IMR-90 (cell line): ENCODE results near the gene ZBTB46. TPM values are rescaled to one million over a fixed set of nuclear protein-coding genes. Genes with fewer than 3 reads are reported as not detected.
"Not testable (repeated sequence)": the region's sequence is repeated elsewhere in the genome, so short reads cannot be mapped to it uniquely, and the experiment has no call there.

Experiments used
- ATAC-seq: fragments of 200-7000 bp; cut with Tn5 transposase; 2 replicates; pipeline ENCODE4 v1.9.1; 2020; ENCODE audit warnings: low read depth, mild to moderate bottlenecking, moderate library complexity
- BruUV-seq: library from RNA; stranded (reverse); fragments of 400-500 nt; replicated peaks from 2 replicates; lab custom pipeline; 2021; lab: Mats Ljungman, UMichigan
- CTCF ChIA-PET: fragments of 300-600 bp; formaldehyde crosslinking; extraction: SDS; loops from one replicate; lab custom pipeline; 2021; ENCODE audit warnings: antibody characterized with exemption; lab: Yijun Ruan, JAX
- POLR2A ChIA-PET: fragments of 300-600 bp; sonication (Branson Sonifier 250); formaldehyde crosslinking; loops from one replicate; lab custom pipeline; 2022; ENCODE audit warnings: antibody characterized with exemption; ENCODE audit not compliant: unreplicated experiment; lab: Charles Lee
- DNase-seq: peaks from one replicate; pipeline ENCODE4 v3.0.0; 2013
- H2AFZ ChIP-seq: replicated peaks from 2 replicates; pipeline ENCODE3; 2013; ENCODE audit warnings: low read length, mild to moderate bottlenecking; ENCODE audit not compliant: poor library complexity
- H2AK5ac ChIP-seq: 2 replicates; pipeline ENCODE4 v1.6.1; 2013; ENCODE audit warnings: low read depth, low read length, inconsistent platforms
- H2AK9ac ChIP-seq: replicated peaks from 2 replicates; pipeline ENCODE3; 2013; ENCODE audit warnings: mild to moderate bottlenecking, low read depth, low read length, moderate library complexity; ENCODE audit not compliant: poor library complexity
- H2BK120ac ChIP-seq: 2 replicates; pipeline ENCODE4 v1.6.1; 2013; ENCODE audit warnings: low read depth, low read length, inconsistent platforms
- H2BK15ac ChIP-seq: 3 replicates; pipeline ENCODE4 v1.6.1; 2013; ENCODE audit warnings: low read depth, low read length, inconsistent platforms
- H2BK20ac ChIP-seq: 2 replicates; pipeline ENCODE4 v1.6.1; 2013; ENCODE audit warnings: low read depth, mild to moderate bottlenecking, inconsistent platforms, low read length, moderate library complexity
- H2BK5ac ChIP-seq: 2 replicates; pipeline ENCODE4 v1.6.1; 2013; ENCODE audit warnings: mild to moderate bottlenecking, low read depth, low read length, inconsistent platforms; ENCODE audit not compliant: poor library complexity, severe bottlenecking
- H3K14ac ChIP-seq: replicated peaks from 2 replicates; pipeline ENCODE4 v1.6.1; 2013; ENCODE audit warnings: low read depth, low read length, inconsistent platforms
- H3K18ac ChIP-seq: 2 replicates; pipeline ENCODE4 v1.6.1; 2013; ENCODE audit warnings: low read depth, low read length, control low read depth
- H3K23ac ChIP-seq: 2 replicates; pipeline ENCODE4 v1.6.1; 2013; ENCODE audit warnings: low read depth, low read length, inconsistent platforms
- H3K27ac ChIP-seq: 2 replicates; pipeline ENCODE4 v1.5.1; 2013; ENCODE audit warnings: mild to moderate bottlenecking, control low read depth, low read length; ENCODE audit not compliant: insufficient read depth
- H3K27me3 ChIP-seq: 2 replicates; pipeline ENCODE4 v1.6.1; 2013; ENCODE audit warnings: low read length; ENCODE audit not compliant: control insufficient read depth, insufficient read depth
- H3K36me3 ChIP-seq: 2 replicates; pipeline ENCODE4 v1.6.1; 2013; ENCODE audit warnings: low read length, mixed read lengths; ENCODE audit not compliant: control insufficient read depth, insufficient read depth
- H3K4ac ChIP-seq: 2 replicates; pipeline ENCODE4 v1.6.1; 2013; ENCODE audit warnings: low read depth, low read length, inconsistent platforms
- H3K4me1 ChIP-seq: 2 replicates; pipeline ENCODE4 v1.6.1; 2013; ENCODE audit warnings: low read length, mixed read lengths; ENCODE audit not compliant: control insufficient read depth, insufficient read depth
- H3K4me2 ChIP-seq: 2 replicates; pipeline ENCODE4 v1.6.1; 2013; ENCODE audit warnings: low read depth, mild to moderate bottlenecking, control low read depth, low read length, moderate library complexity
- H3K4me3 ChIP-seq: 2 replicates; pipeline ENCODE4 v1.5.1; 2013; ENCODE audit warnings: low read depth, mild to moderate bottlenecking, control low read depth, low read length, moderate library complexity; ENCODE audit not compliant: insufficient read depth
- H3K56ac ChIP-seq: 2 replicates; pipeline ENCODE4 v1.6.1; 2013; ENCODE audit warnings: low read length, inconsistent platforms; ENCODE audit not compliant: insufficient read depth; ENCODE audit errors: extremely low read depth
- H3K79me1 ChIP-seq, 2 experiments: 2 replicates each; pipeline ENCODE4 v1.6.1; 2013; ENCODE audit warnings: low read length in 2 of 2, inconsistent platforms in 1 of 2, low read depth in 1 of 2
- H3K9ac ChIP-seq: 2 replicates; pipeline ENCODE4 v1.6.1; 2013; ENCODE audit warnings: low read depth, low read length, control low read depth
- H3K9me1 ChIP-seq: 2 replicates; pipeline ENCODE4 v1.6.1; 2013; ENCODE audit warnings: low read length, inconsistent platforms; ENCODE audit not compliant: insufficient read depth
- H3K9me3 ChIP-seq: 2 replicates; pipeline ENCODE4 v1.6.1; 2013; ENCODE audit warnings: low read length; ENCODE audit not compliant: control insufficient read depth, insufficient read depth
- H4K20me1 ChIP-seq: 2 replicates; pipeline ENCODE4 v1.6.1; 2013; ENCODE audit warnings: low read length, inconsistent platforms; ENCODE audit not compliant: insufficient read depth
- H4K5ac ChIP-seq: 2 replicates; pipeline ENCODE4 v1.6.1; 2013; ENCODE audit warnings: mild to moderate bottlenecking, low read depth, low read length, control low read depth
- H4K8ac ChIP-seq, 2 experiments: 2 replicates each; pipeline ENCODE4 v1.6.1; 2013; ENCODE audit warnings: low read depth in 2 of 2, low read length in 2 of 2, control low read depth in 1 of 2, inconsistent platforms in 1 of 2
- H4K91ac ChIP-seq: 2 replicates; pipeline ENCODE4 v1.6.1; 2013; ENCODE audit warnings: low read depth, low read length, inconsistent platforms; ENCODE audit not compliant: insufficient read depth
- WGBS, 2 experiments: methylation state at CpG; one replicate each; pipeline versions ENCODE4 v1.1.5 to v1.1.7; 2013; ENCODE audit warnings: missing lambda C conversion rate in 2 of 2; ENCODE audit not compliant: insufficient read length in 1 of 2; ENCODE audit errors: extremely low coverage in 2 of 2; 5-methylcytosine and 5-hydroxymethylcytosine counted together
- dilution Hi-C: fragments of 300-500 bp; cut with HindIII; formaldehyde crosslinking; loops from one replicate; pipeline ENCODE4 v1.14.3; 2018; ENCODE audit warnings: low sequenced_read_pairs; ENCODE audit not compliant: unreplicated experiment
- in situ Hi-C: fragments of 300-500 bp; cut with MboI; formaldehyde crosslinking; loops from 3 replicates; pipeline ENCODE4 v1.14.3; 2019; ENCODE audit warnings: low sequenced_read_pairs, inconsistent platforms, mixed read lengths
- intact Hi-C: fragments of 100-400 bp; cut with micrococcal nuclease; formaldehyde crosslinking; loops from 2 replicates; pipeline ENCODE4 v1.10.0; 2022
- polyA plus RNA-seq, 3 experiments: library from polyadenylated mRNA; depleted of rRNA; stranded (reverse); fragments of >200 nt; gene quantifications; 2 replicates each; pipeline ENCODE4 v1.2.3, GENCODE V29; 2012; ENCODE audit warnings: low replicate concordance in 1 of 3
- total RNA-seq: library from RNA; depleted of rRNA; stranded (reverse); fragments of >200 nt; gene quantifications from 2 replicates; pipeline ENCODE4 v1.2.3, GENCODE V29; 2012

Gene ZBTB46
- total and polyA plus RNA-seq, 2 of the 4 experiments (the other 2 are of a cell fraction): 4.2 to 14.9 TPM

DNA sequence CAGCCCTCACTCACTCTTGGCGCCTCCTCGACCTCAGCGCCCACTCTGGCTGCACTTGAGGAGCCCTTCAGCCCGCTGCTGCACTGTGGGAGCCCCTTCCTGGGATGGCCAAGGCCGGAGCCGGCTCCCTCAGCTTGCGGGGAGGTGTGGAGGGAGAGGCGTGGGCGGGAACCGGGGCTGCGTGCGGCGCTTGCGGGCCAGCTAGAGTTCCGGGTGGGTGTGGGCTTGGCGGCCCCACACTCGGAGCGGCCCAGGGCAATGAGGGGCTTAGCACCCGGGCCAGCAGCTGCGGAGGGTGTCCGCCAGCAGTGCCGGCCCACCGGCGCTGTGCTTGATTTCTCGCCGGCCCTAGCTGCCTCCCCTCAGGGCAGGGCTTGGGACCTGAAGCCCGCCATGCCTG lies 30.7 kb downstream of the ZBTB46 start:
- POLR2A ChIA-PET, H3K9me1 ChIP-seq, H3K4me2 ChIP-seq: not testable (repeated sequence)

More for the DNA sequence above, 30.7 kb downstream of the ZBTB46 start:
- H3K9ac ChIP-seq, H2BK15ac ChIP-seq, H3K23ac ChIP-seq, H2BK120ac ChIP-seq, in situ Hi-C loops, H2AFZ ChIP-seq, H3K18ac ChIP-seq, H2BK5ac ChIP-seq, H3K27ac ChIP-seq, H3K56ac ChIP-seq, CTCF ChIA-PET, H3K9me3 ChIP-seq, BruUV-seq, H4K91ac ChIP-seq, intact Hi-C loops, H2AK5ac ChIP-seq, H3K4me3 ChIP-seq, H4K8ac ChIP-seq, H3K14ac ChIP-seq, H3K4ac ChIP-seq, H2AK9ac ChIP-seq, DNase-seq, H3K4me1 ChIP-seq, dilution Hi-C loops, H4K5ac ChIP-seq, H2BK20ac ChIP-seq, ATAC-seq, H3K27me3 ChIP-seq: not testable (repeated sequence)
- WGBS, 2 experiments: 95% methylated on average over 4 of the region's 27 CpGs; no CpG with 5 or more reads in 1 of the 2 experiments
- peaks cover 13% of the 10 kb centered on the region; the same call in 1 of the 2 replicates for H3K36me3 ChIP-seq
- H3K79me1 ChIP-seq: peaks cover 12 to 49% of the 10 kb centered on the region in 2 experiments
- H4K20me1 ChIP-seq: peaks cover 17% of the 10 kb centered on the region
